TTC549 (cell line): ENCODE data around the gene ROR2.
"Not testable (repeated sequence)": the region's sequence is repeated elsewhere in the genome, so short reads cannot be mapped to it uniquely, and the experiment has no call there.

Source experiments
- FAIRE-seq: peaks from 2 replicates; lab custom pipeline; 2012; peaks lifted over from hg19 to GRCh38; lab: Jason Lieb, UNC

Gene ROR2

GRCh38 chr9:91564081-91564670, 385.9 kb downstream of the ROR2 start:
- FAIRE-seq = no peak

- FAIRE-seq = no peak
Measured at GRCh38 chr9:91562416-91562815, 387.6 kb downstream of the ROR2 start.

- no peak for FAIRE-seq
Measured at GRCh38 chr9:91560301-91560700, 389.7 kb downstream of the ROR2 start.

- no peak for FAIRE-seq
Measured at GRCh38 chr9:91558879-91559278, 391.1 kb downstream of the ROR2 start.

GRCh38 chr9:91558395-91558794, 391.6 kb downstream of the ROR2 start:
- FAIRE-seq = no peak

- no peak for FAIRE-seq
Measured at GRCh38 chr9:91557327-91557726, 392.7 kb downstream of the ROR2 start.

GRCh38 chr9:91555132-91555531, 394.9 kb downstream of the ROR2 start:
- FAIRE-seq = no peak

- FAIRE-seq = no peak
Measured at GRCh38 chr9:91549177-91549576, 400.9 kb downstream of the ROR2 start.

GRCh38 chr9:91547081-91547480, 402.9 kb downstream of the ROR2 start:
- FAIRE-seq = no peak

GRCh38 chr9:91546574-91546973, 403.5 kb downstream of the ROR2 start:
- no peak for FAIRE-seq

GRCh38 chr9:91541734-91542133, 408.3 kb downstream of the ROR2 start:
- FAIRE-seq = no peak

- FAIRE-seq = not testable (repeated sequence)
Measured at GRCh38 chr9:91540506-91540905, 409.5 kb downstream of the ROR2 start.

GRCh38 chr9:91536211-91536691, 413.8 kb downstream of the ROR2 start:
- no peak for FAIRE-seq

GRCh38 chr9:91534374-91534773, 415.7 kb downstream of the ROR2 start:
- FAIRE-seq = no peak

- no peak for FAIRE-seq
Measured at GRCh38 chr9:91533382-91533781, 416.6 kb downstream of the ROR2 start.

- no peak for FAIRE-seq
Measured at GRCh38 chr9:91532325-91532724, 417.7 kb downstream of the ROR2 start.

- no peak for FAIRE-seq
Measured at GRCh38 chr9:91530829-91531228, 419.2 kb downstream of the ROR2 start.

GRCh38 chr9:91522481-91522880, 427.5 kb downstream of the ROR2 start:
- FAIRE-seq = no peak

- no peak for FAIRE-seq
Measured at GRCh38 chr9:91519520-91520277, 430.3 kb downstream of the ROR2 start.

GRCh38 chr9:91518462-91518861, 431.6 kb downstream of the ROR2 start:
- FAIRE-seq = no peak

GRCh38 chr9:91517801-91518200, 432.2 kb downstream of the ROR2 start:
- FAIRE-seq = no peak

- FAIRE-seq = not testable (repeated sequence)
Measured at GRCh38 chr9:91517332-91517731, 432.7 kb downstream of the ROR2 start.

GRCh38 chr9:91516777-91517176, 433.3 kb downstream of the ROR2 start:
- FAIRE-seq = no peak

- FAIRE-seq = no peak
Measured at GRCh38 chr9:91516081-91516480, 433.9 kb downstream of the ROR2 start.
